Measurements from ENCODE around the gene TICAM2.

TICAM2 gene

DNA sequence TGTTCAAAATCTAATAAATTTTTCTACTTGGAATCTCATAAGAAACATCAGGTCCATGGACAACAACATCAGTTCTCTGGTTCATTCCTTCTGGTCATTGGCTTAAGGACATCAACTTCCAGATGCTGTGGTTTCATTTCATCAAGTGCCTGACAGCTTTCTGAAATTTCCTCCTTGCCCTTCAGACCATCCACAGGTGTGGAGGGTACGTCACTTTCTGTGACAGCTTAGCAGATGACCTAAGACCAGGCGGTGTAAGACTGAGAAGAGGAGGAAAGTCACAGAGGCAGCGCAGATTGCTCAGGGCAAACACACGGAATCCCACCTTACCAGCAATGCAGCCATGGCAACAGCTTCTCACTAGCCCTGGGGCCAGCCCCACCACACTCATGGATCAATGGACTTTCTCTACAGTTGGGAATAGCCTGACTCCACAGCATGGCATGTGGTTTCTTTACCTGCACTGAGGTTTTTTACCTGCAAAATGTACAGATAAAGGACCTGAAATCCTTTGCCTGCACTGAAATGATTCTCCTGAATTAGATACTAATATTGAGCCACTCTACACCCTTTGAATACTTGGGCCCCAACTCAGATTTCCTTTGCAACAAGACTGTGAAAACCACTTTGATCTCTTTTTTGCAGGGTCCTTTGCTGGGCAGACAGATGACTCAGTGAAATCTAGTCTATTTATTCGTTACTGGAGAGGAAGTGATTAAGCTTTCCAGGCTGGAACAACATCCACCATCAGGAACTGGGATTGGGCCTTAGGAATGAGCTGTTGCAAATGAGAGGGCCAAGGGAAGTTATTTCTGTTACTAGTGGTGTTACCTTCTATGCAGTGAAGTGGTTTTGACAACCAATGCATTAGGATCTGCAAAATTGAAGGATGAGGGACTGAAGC lies 26.9 kb downstream of the TICAM2 start:
- DNase-seq (ENCODE audit: low spot score in 2 of 2): no peak
- Mint-ChIP-seq H3K4me3 (no peak overlapping the region), H3K4me1 (peaks cover 19% of the 10 kb centered on the region), H3K27me3 (no peaks in the 10 kb centered on the region), H3K27ac (no peak overlapping the region), H3K9me3 (peaks cover 5% of the 10 kb centered on the region), H3K36me3 (peaks cover 5% of the 10 kb centered on the region)
- ATAC-seq (ENCODE audit: low read depth): peak; percentile 48

DNA sequence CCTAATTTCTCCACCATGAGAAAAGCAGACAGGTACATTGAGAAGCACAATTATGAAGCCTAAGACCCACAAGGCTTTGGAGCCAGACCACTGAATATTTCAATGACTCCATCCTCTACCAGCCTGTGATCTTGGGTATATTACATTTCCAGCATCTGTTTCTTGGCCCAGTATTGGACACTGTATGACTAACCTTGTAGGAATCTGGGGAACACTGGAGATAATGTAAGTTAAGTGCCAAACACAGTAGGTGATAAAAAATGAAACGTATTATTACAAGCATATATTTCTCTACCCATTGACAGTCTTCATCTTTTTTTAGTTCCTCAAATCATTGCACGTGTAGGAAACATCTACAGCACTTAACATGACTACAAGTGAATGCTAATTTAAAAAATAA lies 29.1 kb downstream of the TICAM2 start:
- DNase-seq (ENCODE audit: low spot score in 2 of 2): no peak
- H3K27ac Mint-ChIP-seq: no peak overlapping the region
- H3K9me3 Mint-ChIP-seq: peaks cover 5% of the 10 kb centered on the region
- H3K4me1 Mint-ChIP-seq: peaks cover 10% of the 10 kb centered on the region
- H3K4me3 Mint-ChIP-seq: no peak overlapping the region
- H3K36me3 Mint-ChIP-seq: peaks cover 5% of the 10 kb centered on the region
- ATAC-seq (ENCODE audit: low read depth): no peak
- no peaks in the 10 kb centered on the region for H3K27me3 Mint-ChIP-seq

DNA sequence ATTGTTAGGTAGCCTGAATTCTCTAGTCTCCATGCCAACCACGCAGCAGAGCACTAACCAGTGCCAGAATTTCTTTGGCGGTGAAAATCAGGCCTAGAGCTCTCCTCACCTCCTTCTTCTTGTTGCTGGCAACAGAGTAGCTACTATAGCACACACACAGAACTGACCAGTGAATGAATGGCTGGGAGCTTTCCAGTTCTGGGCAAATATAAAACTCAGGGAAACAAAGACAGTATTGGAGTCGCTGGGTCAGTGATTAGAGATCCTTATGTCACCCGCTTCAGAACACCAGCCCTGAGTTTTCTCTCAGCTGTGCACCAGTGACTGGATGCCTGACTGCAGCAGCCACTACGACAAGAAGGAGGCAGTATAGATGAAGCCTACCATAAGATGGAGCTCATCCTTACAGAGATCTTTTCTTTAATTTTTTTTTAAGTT lies 30.8 kb downstream of the TICAM2 start:
- Mint-ChIP-seq H3K36me3 (no peaks in the 10 kb centered on the region), H3K9me3 (no peaks in the 10 kb centered on the region), H3K4me3 (no peak overlapping the region), H3K27ac (no peak overlapping the region), H3K4me1 (peaks cover 10% of the 10 kb centered on the region), H3K27me3 (no peaks in the 10 kb centered on the region)
- ATAC-seq (ENCODE audit: low read depth): no peak
- DNase-seq (ENCODE audit: low spot score in 2 of 2): no peak

DNA sequence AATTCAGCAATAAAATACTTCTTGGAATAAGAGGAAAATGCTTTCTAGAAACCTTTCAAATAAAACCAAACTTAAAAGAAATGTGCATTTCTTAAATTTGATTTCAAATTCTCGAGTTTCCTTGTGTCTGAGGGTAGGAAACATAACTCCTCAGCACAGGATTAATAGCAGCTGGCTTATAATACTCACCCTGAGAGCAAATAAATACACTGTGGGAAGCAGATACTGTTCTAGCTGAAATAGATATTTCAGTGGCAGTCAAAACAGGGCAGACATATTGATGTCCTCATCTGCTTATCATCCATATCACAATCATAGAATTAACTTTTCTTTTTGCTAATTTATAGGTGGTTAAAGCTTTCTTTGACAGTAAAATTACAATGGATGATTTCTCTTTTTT lies 33.6 kb downstream of the TICAM2 start:
- Mint-ChIP-seq H3K27ac (no peak overlapping the region), H3K4me1 (no peaks in the 10 kb centered on the region), H3K27me3 (no peaks in the 10 kb centered on the region), H3K9me3 (no peaks in the 10 kb centered on the region), H3K36me3 (no peaks in the 10 kb centered on the region), H3K4me3 (no peak overlapping the region)
- no peak for DNase-seq (ENCODE audit: low spot score in 2 of 2)
- ATAC-seq (ENCODE audit: low read depth): no peak

DNA sequence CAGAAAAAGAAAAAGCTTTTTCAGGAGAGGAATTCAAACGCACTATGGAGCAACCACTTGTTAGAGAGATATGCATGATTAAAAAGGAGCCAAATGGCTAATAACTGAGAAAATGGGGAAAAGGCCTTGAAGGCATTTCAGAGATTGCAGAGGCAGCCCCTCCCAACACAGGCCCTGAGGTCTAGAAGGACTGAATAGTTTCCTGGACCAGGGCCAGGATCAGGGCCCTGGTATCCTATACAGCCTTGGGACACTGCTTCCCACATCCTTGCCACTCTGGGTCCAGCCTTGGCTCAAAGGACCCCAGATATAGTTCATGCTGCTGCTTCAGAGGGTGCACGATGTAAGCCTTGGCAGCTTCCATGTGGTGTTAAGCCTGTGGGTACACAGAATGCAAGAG lies 37.0 kb downstream of the TICAM2 start:
- H3K36me3 Mint-ChIP-seq: no peaks in the 10 kb centered on the region
- ATAC-seq (ENCODE audit: low read depth): no peak
- H3K4me3 Mint-ChIP-seq: no peak overlapping the region
- H3K27ac Mint-ChIP-seq: no peak overlapping the region
- no peaks in the 10 kb centered on the region for H3K27me3 Mint-ChIP-seq
- DNase-seq (ENCODE audit: low spot score in 2 of 2): no peak
- H3K4me1 Mint-ChIP-seq: no peaks in the 10 kb centered on the region
- H3K9me3 Mint-ChIP-seq: peaks cover 2% of the 10 kb centered on the region

DNA sequence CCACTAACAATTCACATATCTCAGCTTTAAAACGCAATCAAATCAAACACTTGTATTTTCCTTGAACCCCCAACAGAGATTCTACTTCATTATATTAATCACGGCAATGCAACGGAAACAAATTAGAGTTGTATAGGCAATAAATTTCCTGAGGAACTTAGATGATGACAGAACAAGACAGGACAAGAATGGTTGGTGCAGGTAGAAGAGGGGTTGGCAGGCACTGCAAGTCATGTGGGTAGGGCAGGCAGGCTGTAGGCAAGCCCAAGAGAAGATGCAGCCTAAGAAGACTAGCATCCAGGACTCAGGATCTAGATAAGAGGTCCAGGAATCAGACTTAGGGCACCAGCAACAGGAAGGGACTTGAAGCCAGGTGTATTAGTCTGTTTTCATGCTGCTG lies 41.1 kb downstream of the TICAM2 start:
- Mint-ChIP-seq H3K36me3 (no peaks in the 10 kb centered on the region), H3K4me1 (no peaks in the 10 kb centered on the region), H3K27ac (no peak overlapping the region), H3K9me3 (peaks cover 2% of the 10 kb centered on the region), H3K27me3 (no peaks in the 10 kb centered on the region), H3K4me3 (no peak overlapping the region)
- no peak for DNase-seq (ENCODE audit: low spot score in 2 of 2)
- ATAC-seq (ENCODE audit: low read depth): no peak

DNA sequence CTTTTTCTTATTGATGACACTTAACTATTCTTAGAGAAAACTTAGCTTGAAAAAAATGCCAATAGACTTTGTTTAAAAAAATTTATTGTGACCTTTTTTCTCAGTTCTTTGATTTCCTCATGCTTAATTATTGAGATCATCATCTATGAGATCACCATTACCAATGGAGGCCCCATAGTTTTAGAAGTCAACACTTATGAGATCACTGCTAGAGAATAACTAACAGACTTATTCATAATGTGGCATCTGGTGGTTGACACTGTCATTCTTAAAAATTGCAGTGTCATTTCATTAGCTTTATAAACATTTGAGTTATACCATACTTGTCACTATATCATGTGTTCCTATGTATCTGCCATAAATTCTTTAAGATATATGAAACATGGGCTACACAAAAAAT lies 42.8 kb downstream of the TICAM2 start:
- ATAC-seq (ENCODE audit: low read depth): no peak
- Mint-ChIP-seq H3K27ac (no peak overlapping the region), H3K9me3 (peaks cover 2% of the 10 kb centered on the region), H3K36me3 (no peaks in the 10 kb centered on the region), H3K27me3 (no peaks in the 10 kb centered on the region), H3K4me1 (no peaks in the 10 kb centered on the region), H3K4me3 (no peak overlapping the region)
- no peak for DNase-seq (ENCODE audit: low spot score in 2 of 2)

GRCh38 chr5:115558388-115558956 lies 43.8 kb downstream of the TICAM2 start:
- DNase-seq (ENCODE audit: low spot score in 2 of 2): no peak
- no peaks in the 10 kb centered on the region for H3K4me1 Mint-ChIP-seq
- no peak overlapping the region for H3K27ac Mint-ChIP-seq
- H3K9me3 Mint-ChIP-seq: peaks cover 2% of the 10 kb centered on the region
- H3K27me3 Mint-ChIP-seq: no peaks in the 10 kb centered on the region
- H3K4me3 Mint-ChIP-seq: no peak overlapping the region
- ATAC-seq (ENCODE audit: low read depth): no peak
- no peaks in the 10 kb centered on the region for H3K36me3 Mint-ChIP-seq

DNA sequence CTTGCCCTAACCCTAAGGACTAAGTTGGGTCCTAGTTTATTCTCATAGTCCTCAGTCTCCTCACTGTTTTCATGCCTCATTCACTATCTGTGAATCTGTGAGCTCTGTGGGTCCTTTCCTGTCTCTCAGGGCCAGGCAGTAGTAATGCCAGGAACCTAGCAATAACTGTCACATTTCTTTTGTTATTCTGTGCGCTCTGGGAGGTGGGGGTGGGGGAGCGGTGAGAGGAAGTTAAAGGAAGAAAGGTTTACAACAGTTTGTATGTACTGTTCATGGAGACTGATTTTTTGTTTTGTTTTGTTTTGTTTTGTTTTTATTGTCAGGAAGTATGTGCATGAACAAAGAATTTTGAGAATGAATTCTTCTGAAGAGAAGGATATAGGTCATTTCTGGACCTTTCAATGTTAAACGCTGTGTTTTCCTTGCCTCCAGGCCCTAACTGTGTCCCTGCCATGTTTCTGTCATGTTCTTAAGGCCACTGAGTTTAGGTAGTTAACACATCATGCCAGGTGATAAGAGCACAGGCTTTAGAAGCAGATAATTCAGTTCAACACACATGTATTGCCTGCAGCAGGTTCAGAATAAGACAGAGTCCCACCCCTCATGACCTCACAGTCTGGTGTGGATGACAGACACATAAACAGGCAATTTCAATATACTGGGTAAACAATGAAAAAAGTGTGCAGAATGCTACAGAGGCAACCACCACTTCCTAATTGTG lies 44.5 kb downstream of the TICAM2 start:
- Mint-ChIP-seq H3K27me3 (no peaks in the 10 kb centered on the region), H3K4me1 (no peaks in the 10 kb centered on the region), H3K36me3 (no peaks in the 10 kb centered on the region), H3K9me3 (peaks cover 2% of the 10 kb centered on the region), H3K27ac (no peak overlapping the region), H3K4me3 (no peak overlapping the region)
- ATAC-seq (ENCODE audit: low read depth) (no peak), DNase-seq (ENCODE audit: low spot score in 2 of 2) (no peak)

DNA sequence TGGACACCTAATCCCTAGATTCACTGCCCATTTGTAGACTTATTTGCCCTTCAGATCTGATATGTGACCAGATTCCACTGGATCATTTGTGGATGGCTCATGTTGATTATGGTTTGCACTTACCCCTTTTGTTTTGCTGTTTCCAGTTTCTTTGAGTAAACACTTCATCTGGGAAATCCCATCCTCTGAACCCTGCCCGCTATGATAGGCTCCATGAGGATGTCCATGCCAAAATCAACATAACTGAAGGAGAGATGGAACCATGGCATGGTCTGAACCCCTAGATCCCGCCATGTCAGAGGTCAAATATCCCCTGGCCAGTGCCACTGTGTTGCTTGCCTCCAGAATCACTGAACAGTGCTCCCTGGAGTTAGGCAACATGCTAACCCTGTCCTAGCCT lies 46.0 kb downstream of the TICAM2 start:
- Mint-ChIP-seq H3K9me3 (peaks cover 2% of the 10 kb centered on the region), H3K27ac (no peak overlapping the region), H3K27me3 (no peaks in the 10 kb centered on the region), H3K4me3 (no peak overlapping the region), H3K36me3 (no peaks in the 10 kb centered on the region), H3K4me1 (no peaks in the 10 kb centered on the region)
- DNase-seq (ENCODE audit: low spot score in 2 of 2) (no peak), ATAC-seq (ENCODE audit: low read depth) (no peak)

- ATAC-seq (ENCODE audit: low read depth) (no peak), DNase-seq (ENCODE audit: low spot score in 2 of 2) (no peak)
- Mint-ChIP-seq H3K36me3 (no peaks in the 10 kb centered on the region), H3K27me3 (no peaks in the 10 kb centered on the region), H3K4me3 (no peak overlapping the region), H3K27ac (no peak overlapping the region), H3K9me3 (no peaks in the 10 kb centered on the region), H3K4me1 (no peaks in the 10 kb centered on the region)
Observed at GRCh38 chr5:115555084-115555633, 47.1 kb downstream of the TICAM2 start.

GRCh38 chr5:115553082-115553481 lies 49.2 kb downstream of the TICAM2 start:
- Mint-ChIP-seq H3K27ac (peak overlapping the region; percentile 9), H3K9me3 (no peaks in the 10 kb centered on the region), H3K27me3 (no peaks in the 10 kb centered on the region), H3K4me3 (no peak overlapping the region), H3K4me1 (no peaks in the 10 kb centered on the region), H3K36me3 (no peaks in the 10 kb centered on the region)
- no peak for ATAC-seq (ENCODE audit: low read depth)
- no peak for DNase-seq (ENCODE audit: low spot score in 2 of 2)

DNA sequence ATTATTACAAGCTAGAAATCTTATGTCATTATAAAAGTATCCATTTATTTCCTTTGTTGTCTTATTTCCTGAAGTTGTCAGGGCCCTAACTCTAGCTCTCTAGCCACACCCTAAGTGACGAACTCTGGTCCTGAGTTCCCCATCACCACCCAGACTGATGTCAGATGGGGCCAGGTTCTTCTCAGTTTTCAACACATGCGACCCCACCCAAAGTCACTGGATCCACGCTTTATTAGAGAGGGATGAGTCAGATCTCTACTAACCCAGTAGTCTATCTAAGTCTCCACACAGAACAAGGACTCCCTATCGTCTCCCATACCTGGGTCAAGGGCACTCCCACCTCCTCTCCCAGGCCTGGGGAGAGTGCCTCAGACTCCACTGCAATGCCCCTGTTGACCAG lies 50.9 kb downstream of the TICAM2 start:
- no peaks in the 10 kb centered on the region for H3K4me1 Mint-ChIP-seq
- ATAC-seq (ENCODE audit: low read depth) (peak; percentile 35), DNase-seq (ENCODE audit: low spot score in 2 of 2) (no peak)
- H3K36me3 Mint-ChIP-seq: no peaks in the 10 kb centered on the region
- no peaks in the 10 kb centered on the region for H3K27me3 Mint-ChIP-seq
- H3K4me3 Mint-ChIP-seq: no peak overlapping the region
- H3K9me3 Mint-ChIP-seq: no peaks in the 10 kb centered on the region
- H3K27ac Mint-ChIP-seq: no peak overlapping the region

- no peak for DNase-seq (ENCODE audit: low spot score in 2 of 2)
- no peak overlapping the region for H3K27ac Mint-ChIP-seq
- H3K4me1 Mint-ChIP-seq: no peaks in the 10 kb centered on the region
- H3K27me3 Mint-ChIP-seq: no peaks in the 10 kb centered on the region
- H3K4me3 Mint-ChIP-seq: no peak overlapping the region
- ATAC-seq (ENCODE audit: low read depth): no peak
- H3K9me3 Mint-ChIP-seq: no peaks in the 10 kb centered on the region
- H3K36me3 Mint-ChIP-seq: no peaks in the 10 kb centered on the region
Observed at GRCh38 chr5:115549154-115549553, 53.1 kb downstream of the TICAM2 start.
